DOHH2 (cell line): ENCODE data around the gene WFS1.

Experiments
- EZH2phosphoT487 ChIP-seq: fragments of 200-600 bp; sonication (generic); IDR thresholded peaks from 2 replicates; pipeline ENCODE4 v1.6.1; 2017; ENCODE audit warnings: borderline replicate concordance, mild to moderate bottlenecking, antibody characterized with exemption, low read length, moderate library complexity, mixed read lengths
- TF ChIP-seq, protein P1 (sequence below): fragments of 200-600 bp; sonication (generic); IDR thresholded peaks from one replicate; pipeline ENCODE4 v1.5.1; 2014; ENCODE audit warnings: antibody characterized with exemption, mild to moderate bottlenecking, low read depth, low read length; ENCODE audit not compliant: poor library complexity, severe bottlenecking

DNA sequence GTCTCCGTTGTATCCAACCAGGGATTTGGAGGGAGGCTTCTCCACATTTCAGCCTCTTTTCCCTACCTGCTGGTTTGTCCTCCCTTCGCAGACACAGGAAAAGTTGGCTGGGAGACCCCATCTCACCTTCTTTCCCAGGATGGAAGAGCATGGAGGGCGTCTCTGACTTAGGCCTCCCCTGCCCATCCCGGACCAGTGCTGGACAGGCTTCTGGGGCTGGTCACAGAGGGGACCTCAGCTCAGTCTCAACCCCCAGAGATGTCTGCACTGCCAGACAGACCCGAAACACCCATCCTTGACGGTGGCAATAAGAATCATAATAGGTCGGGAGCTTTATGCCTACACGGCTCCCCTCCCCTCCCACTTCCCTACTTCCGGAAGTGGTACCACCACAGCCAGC, 1.6 kb downstream of the WFS1 start:
- TF ChIP-seq, protein P1, sequence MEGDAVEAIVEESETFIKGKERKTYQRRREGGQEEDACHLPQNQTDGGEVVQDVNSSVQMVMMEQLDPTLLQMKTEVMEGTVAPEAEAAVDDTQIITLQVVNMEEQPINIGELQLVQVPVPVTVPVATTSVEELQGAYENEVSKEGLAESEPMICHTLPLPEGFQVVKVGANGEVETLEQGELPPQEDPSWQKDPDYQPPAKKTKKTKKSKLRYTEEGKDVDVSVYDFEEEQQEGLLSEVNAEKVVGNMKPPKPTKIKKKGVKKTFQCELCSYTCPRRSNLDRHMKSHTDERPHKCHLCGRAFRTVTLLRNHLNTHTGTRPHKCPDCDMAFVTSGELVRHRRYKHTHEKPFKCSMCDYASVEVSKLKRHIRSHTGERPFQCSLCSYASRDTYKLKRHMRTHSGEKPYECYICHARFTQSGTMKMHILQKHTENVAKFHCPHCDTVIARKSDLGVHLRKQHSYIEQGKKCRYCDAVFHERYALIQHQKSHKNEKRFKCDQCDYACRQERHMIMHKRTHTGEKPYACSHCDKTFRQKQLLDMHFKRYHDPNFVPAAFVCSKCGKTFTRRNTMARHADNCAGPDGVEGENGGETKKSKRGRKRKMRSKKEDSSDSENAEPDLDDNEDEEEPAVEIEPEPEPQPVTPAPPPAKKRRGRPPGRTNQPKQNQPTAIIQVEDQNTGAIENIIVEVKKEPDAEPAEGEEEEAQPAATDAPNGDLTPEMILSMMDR = no peak
- no peak for TF ChIP-seq EZH2phosphoT487
